CD8-positive, alpha-beta memory T cell (primary cell): Measurements from ENCODE around the gene DNMT3B. TPM values are rescaled to one million over a fixed set of nuclear protein-coding genes. Genes with fewer than 3 reads are reported as not detected.
A peak's percentile ranks its signal among the peaks of the same experiment; 100 is the strongest.
"Not testable (repeated sequence)": the region's sequence is repeated elsewhere in the genome, so short reads cannot be mapped to it uniquely, and the experiment has no call there.

Experiments used
- CTCF ChIA-PET: fragments of 350-600 bp; sonication (Branson Sonifier 250); formaldehyde crosslinking; loops from one replicate; lab custom pipeline; 2021; ENCODE audit warnings: antibody characterized with exemption; lab: Charles Lee
- POLR2A ChIA-PET: fragments of 350-600 bp; sonication (Branson Sonifier 250); formaldehyde crosslinking; loops from one replicate; lab custom pipeline; 2021; ENCODE audit warnings: antibody characterized with exemption; lab: Charles Lee
- DNase-seq, 5 donors: peaks; one replicate each; pipeline versions ENCODE4 v3.0.0 to v3.0.0-alpha.2; 2020 to 2022; ENCODE audit warnings: mixed read lengths in 1 of 5
- H3K27ac ChIP-seq: one replicate; pipeline ENCODE4 v1.7.0; 2013; ENCODE audit warnings: low read depth, mild to moderate bottlenecking, low read length, moderate library complexity
- H3K27me3 ChIP-seq: 2 replicates; pipeline ENCODE4 v1.7.0; 2013; ENCODE audit warnings: low read length, mild to moderate bottlenecking; ENCODE audit not compliant: insufficient read depth, poor library complexity, severe bottlenecking
- H3K36me3 ChIP-seq: 2 replicates; pipeline ENCODE4 v1.7.0; 2013; ENCODE audit warnings: mild to moderate bottlenecking, low read length, moderate library complexity; ENCODE audit not compliant: insufficient read depth
- H3K4me1 ChIP-seq: 2 replicates; pipeline ENCODE4 v1.7.0; 2013; ENCODE audit warnings: mild to moderate bottlenecking, low read length, moderate library complexity; ENCODE audit not compliant: insufficient read depth
- H3K4me3 ChIP-seq: 2 replicates; pipeline ENCODE4 v1.7.0; 2013; ENCODE audit warnings: mild to moderate bottlenecking, low read length
- H3K9me3 ChIP-seq: 2 replicates; pipeline ENCODE4 v1.7.0; 2013; ENCODE audit warnings: mild to moderate bottlenecking, low read length
- H3K27ac Mint-ChIP-seq, 8 donors: one replicate each; pipeline ENCODE4 v1.8.0; 2020 to 2021; ENCODE audit warnings: mixed read lengths in 8 of 8, mild to moderate bottlenecking in 6 of 8, inconsistent platforms in 3 of 8, moderate library complexity in 3 of 8
- H3K27me3 Mint-ChIP-seq, 2 donors: one replicate each; pipeline ENCODE4 v1.8.0; 2020 to 2021; ENCODE audit warnings: mixed read lengths in 2 of 2, mild to moderate bottlenecking in 1 of 2, moderate library complexity in 1 of 2
- H3K36me3 Mint-ChIP-seq, 3 donors: one replicate each; pipeline ENCODE4 v1.8.0; 2020 to 2021; ENCODE audit warnings: mixed read lengths in 3 of 3, inconsistent platforms in 1 of 3, mild to moderate bottlenecking in 1 of 3
- H3K4me1 Mint-ChIP-seq, 3 donors: one replicate each; pipeline ENCODE4 v1.8.0; 2020 to 2021; ENCODE audit warnings: mixed read lengths in 3 of 3, inconsistent platforms in 1 of 3, mild to moderate bottlenecking in 1 of 3
- H3K4me3 Mint-ChIP-seq, 7 donors: one replicate each; pipeline ENCODE4 v1.8.0; 2020 to 2021; ENCODE audit warnings: mixed read lengths in 7 of 7, mild to moderate bottlenecking in 6 of 7, moderate library complexity in 4 of 7, inconsistent platforms in 2 of 7
- H3K9me3 Mint-ChIP-seq, 5 donors: one replicate each; pipeline ENCODE4 v1.8.0; 2020 to 2022; ENCODE audit warnings: mixed read lengths in 5 of 5, mild to moderate bottlenecking in 3 of 5, moderate library complexity in 2 of 5, inconsistent platforms in 1 of 5
- polyA plus RNA-seq: library from polyadenylated mRNA; unstranded; fragments of 300-500 nt; fragmentation: Illumina TruSeq; gene quantifications from one replicate; pipeline ENCODE4 v1.2.3, GENCODE V29; 2021
- total RNA-seq, 2 experiments: library from RNA; stranded (reverse); gene quantifications; one replicate each; pipeline ENCODE4 v1.2.3, GENCODE V29; 2021

Gene DNMT3B
- total and polyA plus RNA-seq, 3 experiments from 2014 or later: 0.22 to 1.4 (median 1.00) TPM

GRCh38 chr20:32764005-32764960, 2.1 kb downstream of the DNMT3B start:
- Mint-ChIP-seq H3K27ac (peak overlapping the region in 2 of 8 donors; percentile 33 to 56), H3K4me1 (peaks cover 9 to 14% (median 12%) of the 10 kb centered on the region in 3 donors), H3K36me3 (peaks cover 0 to 1% (median 0%) of the 10 kb centered on the region in 3 donors), H3K4me3 (peak overlapping the region; percentile 51 to 86 (median 68)), H3K27me3 (peaks cover 0 to 3% of the 10 kb centered on the region in 2 donors), H3K9me3 (no peaks in the 10 kb centered on the region)
- ChIA-PET POLR2A (interaction anchor here (2.2 kb wide), 1 partner anchor 22 kb away, joined by 9 read pairs; the partner anchor contains the start of gene COMMD7), CTCF (interaction anchor here (1.1 to 3.3 kb wide), 4 partner anchors 14 to 90 kb away, joined by 4 to 21 read pairs (median 6); partner anchors contain the start of gene C20orf203)
- Histone ChIP-seq H3K27ac (peak overlapping the region; percentile 76), H3K27me3 (no peaks in the 10 kb centered on the region), H3K4me3 (no peak overlapping the region), H3K36me3 (no peaks in the 10 kb centered on the region), H3K4me1 (peaks cover 12% of the 10 kb centered on the region), H3K9me3 (no peaks in the 10 kb centered on the region)
- DNase-seq: peak in 1 of 5 donors; percentile 13

- H3K36me3 Mint-ChIP-seq, POLR2A ChIA-PET, H3K9me3 ChIP-seq, H3K9me3 Mint-ChIP-seq, H3K36me3 ChIP-seq, H3K4me3 ChIP-seq, H3K27me3 ChIP-seq, H3K27me3 Mint-ChIP-seq, H3K4me3 Mint-ChIP-seq: not testable (repeated sequence)
- CTCF ChIA-PET: interaction anchor here (1.2 to 3.3 kb wide), 2 partner anchors 13 to 92 kb away, joined by 4 to 21 read pairs; partner anchors contain the start of gene C20orf203
- peaks cover 9 to 14% (median 12%) of the 10 kb centered on the region in 3 donors for H3K4me1 Mint-ChIP-seq
- H3K27ac ChIP-seq: peak overlapping the region; percentile 76
- peaks cover 12% of the 10 kb centered on the region for H3K4me1 ChIP-seq
- peak overlapping the region in 1 of 8 donors; percentile 79 for H3K27ac Mint-ChIP-seq
- DNase-seq: peak in 1 of 5 donors; percentile 0
Observed at GRCh38 chr20:32765230-32765875, 3.2 kb downstream of the DNMT3B start.

GRCh38 chr20:32767418-32768198, 5.4 kb downstream of the DNMT3B start:
- Mint-ChIP-seq H3K36me3 (no peaks in the 10 kb centered on the region), H3K27me3 (no peaks in the 10 kb centered on the region), H3K4me3 (no peak overlapping the region), H3K4me1 (peaks cover 8 to 20% (median 13%) of the 10 kb centered on the region in 3 donors), H3K9me3 (no peaks in the 10 kb centered on the region), H3K27ac (no peak overlapping the region)
- H3K27me3 ChIP-seq: no peaks in the 10 kb centered on the region
- no peak overlapping the region for H3K4me3 ChIP-seq
- no peaks in the 10 kb centered on the region for H3K36me3 ChIP-seq
- H3K9me3 ChIP-seq: no peaks in the 10 kb centered on the region
- DNase-seq: no peak
- CTCF ChIA-PET: interaction anchor here (1.3 to 2.2 kb wide), 2 partner anchors 10 to 12 kb away, joined by 3 to 15 read pairs; no protein-coding TSS in a partner anchor
- peaks cover 25% of the 10 kb centered on the region for H3K4me1 ChIP-seq
- POLR2A ChIA-PET: no interaction called here
- H3K27ac ChIP-seq: no peak overlapping the region

- Histone ChIP-seq H3K4me1 (peaks cover 21% of the 10 kb centered on the region), H3K9me3 (no peaks in the 10 kb centered on the region), H3K27me3 (no peaks in the 10 kb centered on the region), H3K4me3 (no peak overlapping the region), H3K36me3 (no peaks in the 10 kb centered on the region), H3K27ac (no peak overlapping the region)
- Mint-ChIP-seq H3K9me3 (no peaks in the 10 kb centered on the region), H3K27me3 (no peaks in the 10 kb centered on the region), H3K27ac (no peak overlapping the region), H3K4me3 (no peak overlapping the region), H3K36me3 (no peaks in the 10 kb centered on the region), H3K4me1 (peaks cover 5 to 16% (median 8%) of the 10 kb centered on the region in 3 donors)
- ChIA-PET POLR2A (interaction anchor here (0.9 kb wide), 1 partner anchor 29 kb away, joined by 4 read pairs; the partner anchor contains the start of gene COMMD7), CTCF (interaction anchor here (2.0 kb wide), 1 partner anchor 9 kb away, joined by 6 read pairs; the partner anchor contains the start of gene DNMT3B)
- DNase-seq: no peak
Observed at GRCh38 chr20:32772046-32772445, 9.9 kb downstream of the DNMT3B start.

- Mint-ChIP-seq H3K4me1 (peaks cover 5 to 16% (median 8%) of the 10 kb centered on the region in 3 donors), H3K36me3 (no peaks in the 10 kb centered on the region), H3K27ac (no peak overlapping the region), H3K9me3 (no peaks in the 10 kb centered on the region), H3K27me3 (peaks cover 0 to 3% of the 10 kb centered on the region in 2 donors), H3K4me3 (no peak overlapping the region)
- Histone ChIP-seq H3K9me3 (no peaks in the 10 kb centered on the region), H3K4me1 (peaks cover 21% of the 10 kb centered on the region), H3K27ac (no peak overlapping the region), H3K36me3 (no peaks in the 10 kb centered on the region), H3K4me3 (no peak overlapping the region), H3K27me3 (no peaks in the 10 kb centered on the region)
- no peak for DNase-seq
- CTCF ChIA-PET: interaction anchor here (0.9 to 2.0 kb wide), 2 partner anchors 10 to 99 kb away, joined by 3 to 6 read pairs; partner anchors contain the start of gene DNMT3B
- POLR2A ChIA-PET: interaction anchor here (0.7 kb wide), 1 partner anchor 30 kb away, joined by 7 read pairs; the partner anchor contains the start of gene COMMD7
Observed at GRCh38 chr20:32773223-32773622, 11.0 kb downstream of the DNMT3B start.

GRCh38 chr20:32773855-32774254, 11.7 kb downstream of the DNMT3B start:
- H3K4me3 ChIP-seq: no peak overlapping the region
- H3K27me3 Mint-ChIP-seq: peaks cover 0 to 3% of the 10 kb centered on the region in 2 donors
- H3K36me3 ChIP-seq: no peaks in the 10 kb centered on the region
- no peaks in the 10 kb centered on the region for H3K27me3 ChIP-seq
- H3K4me3 Mint-ChIP-seq: no peak overlapping the region
- no peaks in the 10 kb centered on the region for H3K9me3 Mint-ChIP-seq
- H3K9me3 ChIP-seq: no peaks in the 10 kb centered on the region
- H3K4me1 Mint-ChIP-seq: peaks cover 5 to 16% (median 8%) of the 10 kb centered on the region in 3 donors
- DNase-seq: no peak
- ChIA-PET POLR2A (interaction anchor here (0.7 kb wide), 1 partner anchor 31 kb away, joined by 7 read pairs; the partner anchor contains the start of gene COMMD7), CTCF (interaction anchor here (0.6 to 0.9 kb wide), 2 partner anchors 99 to 133 kb away, joined by 3 read pairs; no protein-coding TSS in a partner anchor)
- no peak overlapping the region for H3K27ac Mint-ChIP-seq
- H3K4me1 ChIP-seq: peaks cover 21% of the 10 kb centered on the region
- no peaks in the 10 kb centered on the region for H3K36me3 Mint-ChIP-seq
- no peak overlapping the region for H3K27ac ChIP-seq
